GM18498 (cell line): ENCODE results near the gene PPP1R9A.

Experiments
- ATAC-seq: cut with Tn5 transposase; IDR thresholded peaks from one replicate; pipeline ENCODE4 v1.9.1; 2021; ENCODE audit warnings: mild to moderate bottlenecking, moderate library complexity; ENCODE audit not compliant: unreplicated experiment

PPP1R9A gene

DNA sequence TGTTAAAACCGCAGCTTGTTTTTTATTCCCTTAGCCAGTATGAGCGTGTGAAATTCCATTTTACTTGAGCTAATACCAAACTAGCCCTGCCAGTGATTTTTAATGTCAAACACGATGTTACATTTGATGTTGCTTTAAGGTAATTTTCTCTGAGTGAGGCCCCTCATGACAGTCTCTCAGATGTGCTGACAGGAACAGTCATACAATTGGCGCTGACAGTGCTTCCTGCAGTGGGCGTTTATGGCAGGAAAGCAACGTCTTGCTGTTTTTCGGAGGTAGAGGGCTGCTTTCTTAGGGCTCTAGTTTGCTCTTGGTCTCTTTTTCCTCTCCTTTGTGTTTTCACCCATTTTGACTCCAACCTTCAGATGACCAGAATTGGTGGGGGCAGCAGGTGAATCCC lies 397.6 kb downstream of the PPP1R9A start:
- ATAC-seq: no peak

DNA sequence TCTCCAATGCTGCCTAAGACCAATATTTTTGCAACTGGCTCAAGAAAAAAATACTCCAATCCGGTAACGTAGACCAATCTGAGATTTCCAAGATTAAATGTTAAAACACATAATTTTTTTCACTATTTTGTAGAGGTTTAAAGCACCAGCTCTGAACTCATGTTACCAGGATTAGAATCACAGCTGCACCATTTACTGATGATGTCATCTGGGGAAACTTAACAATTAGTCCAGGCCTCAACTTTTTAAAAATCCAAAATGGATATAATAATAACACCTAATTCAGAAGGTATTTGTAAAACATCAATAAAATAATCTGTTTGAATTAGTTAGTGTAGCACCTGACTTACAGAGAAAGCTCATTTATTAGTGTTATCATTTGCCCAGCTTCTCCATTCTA lies 402.6 kb downstream of the PPP1R9A start:
- ATAC-seq: no peak

DNA sequence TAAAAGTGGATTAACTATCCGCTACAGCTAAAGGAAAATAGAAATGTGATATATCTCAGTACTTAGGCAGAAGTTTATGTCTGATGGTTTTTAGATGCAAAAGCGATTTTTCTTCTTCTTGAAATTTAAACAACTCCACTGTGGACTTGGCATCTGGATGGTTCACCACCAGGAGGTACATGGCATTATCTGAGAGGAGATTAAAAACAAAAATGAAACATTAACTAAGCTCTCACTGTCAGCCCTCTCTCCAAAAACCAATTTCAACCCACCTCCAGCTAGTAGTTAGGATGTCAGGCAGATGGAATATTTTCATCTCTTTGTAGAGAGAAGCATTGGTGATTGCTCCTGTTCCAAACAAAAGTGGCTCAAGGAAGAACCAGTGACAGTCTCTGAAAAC lies 404.0 kb downstream of the PPP1R9A start:
- no peak for ATAC-seq

DNA sequence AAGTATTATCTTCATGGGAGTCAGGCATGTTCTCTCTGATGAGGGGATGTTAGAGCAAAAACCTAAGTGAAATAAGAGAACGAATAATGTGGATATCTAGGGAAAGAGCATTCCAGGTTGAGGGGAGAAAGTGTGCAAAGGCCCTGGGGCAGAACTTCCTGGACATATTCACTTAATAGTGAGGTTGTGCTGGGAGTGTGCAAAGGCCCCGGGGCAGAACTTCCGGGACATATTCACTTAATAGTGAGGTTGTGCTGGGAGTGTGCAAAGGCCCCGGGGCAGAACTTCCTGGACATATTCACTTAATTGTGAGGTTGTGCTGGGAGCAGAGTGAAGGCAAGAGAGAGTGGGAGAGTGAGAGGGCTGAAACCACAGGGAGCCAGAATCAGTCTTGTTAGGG lies 405.2 kb downstream of the PPP1R9A start:
- no peak for ATAC-seq

DNA sequence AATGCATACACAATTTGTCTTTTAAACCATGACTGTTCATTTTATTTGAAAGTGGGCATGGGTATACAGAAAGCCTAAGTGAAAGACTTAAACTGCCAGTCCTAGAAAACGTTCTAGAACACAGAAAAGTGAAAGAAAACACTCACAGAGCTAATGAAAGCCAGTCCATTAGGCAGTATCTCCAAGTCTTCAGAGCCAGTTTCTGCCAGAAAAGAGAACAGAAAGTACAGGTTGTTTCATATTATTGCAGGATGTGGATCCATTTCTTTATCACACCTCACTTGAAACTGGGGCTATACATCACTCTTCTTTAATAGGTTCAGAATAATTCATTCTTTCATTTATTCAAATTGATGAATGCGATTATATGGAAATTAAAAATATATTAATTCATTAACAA lies 409.2 kb downstream of the PPP1R9A start:
- peak; percentile 87 for ATAC-seq

- no peak for ATAC-seq
Measured at GRCh38 chr7:95317546-95317945, 410.2 kb downstream of the PPP1R9A start.

DNA sequence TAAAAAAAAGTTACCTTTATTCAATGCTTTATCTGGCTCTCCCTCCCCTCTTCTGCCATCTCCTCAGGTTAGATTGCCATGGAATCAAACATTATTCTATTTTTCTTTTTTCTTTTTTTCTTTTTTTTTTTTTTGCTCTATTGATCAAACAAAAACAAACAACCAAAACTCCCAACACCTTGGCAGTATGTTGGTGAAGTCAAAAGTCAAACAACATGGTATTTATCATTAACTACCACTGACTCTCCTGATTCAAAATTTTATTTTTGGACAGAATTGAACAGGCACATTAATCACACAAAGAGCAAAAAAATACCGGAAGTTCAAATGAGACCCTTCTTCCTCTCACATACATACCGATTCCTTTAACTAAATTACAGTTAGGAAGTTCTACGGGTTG lies 410.6 kb downstream of the PPP1R9A start:
- ATAC-seq: no peak

- no peak for ATAC-seq
Measured at GRCh38 chr7:95318501-95319100, 411.2 kb downstream of the PPP1R9A start.

- ATAC-seq: no peak
Measured at GRCh38 chr7:95319570-95319969, 412.2 kb downstream of the PPP1R9A start.

DNA sequence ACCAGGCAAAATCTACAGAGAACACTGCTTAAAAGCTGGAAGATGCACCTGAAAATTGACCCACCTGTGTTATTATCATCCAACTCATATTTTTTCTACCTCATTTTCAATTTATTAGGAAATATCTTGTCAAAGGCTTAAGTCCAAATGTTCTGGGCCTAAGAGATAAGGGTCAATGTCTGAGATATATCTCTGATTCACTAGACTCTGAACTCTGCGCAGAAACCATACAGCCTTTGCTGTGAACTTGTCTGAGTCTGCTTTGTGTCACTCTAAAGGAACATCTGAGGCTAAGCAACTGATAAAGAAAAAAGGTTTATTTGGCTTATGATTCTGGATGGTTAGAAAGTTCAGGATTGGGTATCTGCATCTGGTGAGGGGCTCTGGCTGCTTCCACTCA lies 413.3 kb downstream of the PPP1R9A start:
- ATAC-seq: no peak

DNA sequence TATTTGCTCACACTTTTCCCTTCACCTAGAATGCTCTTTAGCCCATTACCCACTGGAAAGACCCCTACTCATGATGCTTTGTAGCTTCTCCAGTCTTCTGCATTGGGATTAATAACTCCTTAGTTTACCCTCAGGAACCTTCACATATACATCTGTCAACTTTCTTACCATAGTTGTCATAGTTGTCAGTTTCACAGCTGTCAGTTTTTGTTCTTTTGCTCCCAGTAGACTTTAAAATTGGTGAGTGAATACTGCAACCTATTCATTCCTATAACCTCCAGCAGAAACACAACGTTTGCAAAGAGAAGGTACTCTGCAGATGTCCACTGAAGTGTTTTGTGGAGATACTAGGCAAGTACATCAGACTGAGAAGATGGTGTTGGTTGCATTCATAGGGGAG lies 414.3 kb downstream of the PPP1R9A start:
- no peak for ATAC-seq

GRCh38 chr7:95322396-95322795 lies 415.0 kb downstream of the PPP1R9A start:
- no peak for ATAC-seq

- no peak for ATAC-seq
Measured at GRCh38 chr7:95322854-95323253, 415.5 kb downstream of the PPP1R9A start.

DNA sequence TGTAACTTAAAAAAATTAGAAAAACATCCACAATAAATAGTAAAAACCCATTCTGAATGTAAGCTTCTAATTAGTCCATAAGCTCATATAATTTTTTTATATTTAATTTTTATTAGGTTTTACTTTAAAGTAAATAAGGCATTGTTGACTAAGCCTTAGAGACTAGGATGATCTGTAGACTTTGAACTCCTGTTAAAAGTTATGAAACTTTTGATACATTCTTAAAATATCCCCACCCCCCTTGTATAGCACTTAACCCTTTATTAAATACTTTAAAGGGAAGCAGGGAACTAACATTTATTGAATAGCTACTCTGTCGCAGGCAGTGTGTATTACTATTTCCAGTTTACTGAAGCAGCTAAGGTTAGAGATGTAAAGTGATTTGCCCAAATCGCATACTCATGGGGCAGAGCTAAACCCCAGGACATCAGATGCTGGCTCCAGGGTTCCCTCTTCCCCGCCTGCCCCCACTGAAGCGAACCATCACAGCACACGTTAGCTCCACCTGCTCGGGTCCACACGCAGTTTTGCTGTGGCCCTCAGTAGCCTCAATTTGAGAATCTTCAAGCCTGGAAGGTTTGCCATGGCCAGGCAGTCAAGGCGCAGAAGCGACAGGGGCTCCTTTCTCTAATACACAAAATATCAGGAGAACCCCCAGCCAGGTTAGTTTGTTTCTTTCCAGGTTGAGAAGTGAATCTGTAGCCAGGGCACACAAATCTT lies 416.2 kb downstream of the PPP1R9A start:
- ATAC-seq: no peak

- peak; percentile 54 for ATAC-seq
Measured at GRCh38 chr7:95324431-95324830, 417.0 kb downstream of the PPP1R9A start, which contains the start of gene PON1. Gene PON1 (minus strand): TSS chr7:95324532. CDS start chr7:95324475, 57 bp downstream.

DNA sequence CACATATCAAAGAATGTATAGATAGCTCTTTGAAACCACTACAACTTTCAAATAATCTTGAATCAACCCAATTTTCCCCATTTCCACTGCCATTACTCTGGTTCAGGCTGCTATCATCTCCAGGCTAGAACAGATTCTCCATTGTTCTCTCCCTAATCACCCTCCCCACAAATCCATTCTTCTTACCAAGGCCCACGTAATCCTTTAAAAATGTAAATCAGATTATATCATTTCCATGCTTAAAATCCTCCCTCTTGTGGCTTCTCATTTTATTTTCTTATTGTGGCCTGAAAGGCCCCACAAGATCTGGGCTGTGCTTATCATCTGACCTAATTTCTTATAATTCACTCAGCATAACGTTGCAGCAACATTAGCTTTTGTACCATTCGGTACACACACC lies 420.0 kb downstream of the PPP1R9A start:
- no peak for ATAC-seq

DNA sequence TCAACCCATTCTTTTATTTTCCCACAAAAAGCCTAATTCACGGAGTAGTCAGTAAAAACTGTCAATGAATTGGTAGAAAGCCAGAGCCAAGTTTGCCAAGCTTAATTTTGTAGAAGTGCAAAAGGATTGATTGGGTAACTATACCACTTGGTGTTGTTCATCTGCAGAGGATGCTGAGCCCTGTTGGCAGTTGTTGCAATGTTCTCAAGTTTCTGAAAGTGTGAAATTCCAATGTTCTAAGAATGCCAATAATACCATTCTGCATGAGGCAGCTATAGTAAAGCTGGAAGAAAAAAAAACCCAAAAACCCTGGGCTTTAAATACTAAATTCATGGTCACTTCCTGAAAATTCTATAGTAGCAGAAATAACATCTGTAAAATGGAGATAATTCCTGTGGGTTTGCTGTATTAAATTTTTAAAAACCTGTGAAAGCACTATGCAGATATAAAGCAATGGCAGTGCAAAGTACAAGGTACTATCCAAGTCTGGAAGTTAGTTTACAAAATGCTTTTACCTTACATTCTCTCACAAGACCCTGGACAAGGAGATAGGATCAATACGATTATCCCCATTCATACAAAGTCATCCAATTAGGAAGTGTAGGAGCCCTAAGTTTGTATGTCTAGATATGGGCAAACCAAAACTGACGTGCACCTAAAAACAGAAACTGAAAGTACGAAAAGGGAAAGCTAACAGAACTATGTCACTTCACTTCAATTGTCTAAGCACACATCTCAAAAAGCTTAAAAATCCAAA lies 423.0 kb downstream of the PPP1R9A start:
- peak; percentile 98 for ATAC-seq

- peak; percentile 38 for ATAC-seq
Measured at GRCh38 chr7:95330961-95331337, 423.6 kb downstream of the PPP1R9A start.

DNA sequence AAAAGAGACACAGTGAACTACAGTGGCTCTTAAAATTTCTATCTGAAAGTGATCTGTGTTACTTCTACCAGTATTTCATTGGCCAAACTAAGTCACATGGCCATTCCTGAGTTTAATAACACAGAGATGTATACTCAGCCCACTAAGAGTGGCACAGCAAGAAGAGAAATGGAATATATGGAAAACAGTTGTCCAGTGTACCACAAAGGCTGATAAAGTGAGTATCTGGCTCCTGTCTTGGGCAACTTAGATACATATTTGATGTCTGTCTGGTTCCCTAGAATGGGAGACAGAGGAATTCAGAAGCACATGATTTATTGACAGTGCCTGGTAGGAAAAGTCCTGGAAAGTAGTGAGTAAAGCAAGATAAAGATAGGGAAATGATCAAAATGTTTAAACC lies 427.1 kb downstream of the PPP1R9A start:
- ATAC-seq: no peak

GRCh38 chr7:95335093-95335492 lies 427.7 kb downstream of the PPP1R9A start:
- ATAC-seq: no peak

DNA sequence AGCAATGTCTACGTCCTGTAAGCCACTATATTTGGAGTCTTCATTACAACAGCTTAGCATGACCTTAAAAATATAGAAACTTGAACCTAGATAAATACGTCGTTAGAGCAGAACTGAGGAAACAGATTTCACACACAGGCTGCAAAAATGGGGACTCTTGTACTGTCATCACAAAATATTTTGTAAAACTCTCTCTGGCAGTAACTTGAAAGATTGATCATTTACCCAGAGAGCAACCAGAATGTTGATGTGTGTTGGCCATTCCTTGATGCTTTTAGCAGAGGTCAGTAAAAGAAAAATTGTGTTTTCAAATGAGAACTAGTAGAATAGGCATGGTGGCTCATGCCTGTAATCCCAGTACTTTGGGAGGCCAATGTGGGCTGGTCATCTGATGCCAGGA lies 431.4 kb downstream of the PPP1R9A start:
- ATAC-seq: no peak

- no peak for ATAC-seq
Measured at GRCh38 chr7:95340491-95340890, 433.1 kb downstream of the PPP1R9A start.
